NCI-H2196 (cell line): ENCODE data around the gene ART5.

ENCODE experiments used
- DNase-seq: peaks from one replicate; lab custom pipeline; 2025; ENCODE audit not compliant: unreplicated experiment; lab: John Stamatoyannopoulos, UW

ART5 gene, protein sequence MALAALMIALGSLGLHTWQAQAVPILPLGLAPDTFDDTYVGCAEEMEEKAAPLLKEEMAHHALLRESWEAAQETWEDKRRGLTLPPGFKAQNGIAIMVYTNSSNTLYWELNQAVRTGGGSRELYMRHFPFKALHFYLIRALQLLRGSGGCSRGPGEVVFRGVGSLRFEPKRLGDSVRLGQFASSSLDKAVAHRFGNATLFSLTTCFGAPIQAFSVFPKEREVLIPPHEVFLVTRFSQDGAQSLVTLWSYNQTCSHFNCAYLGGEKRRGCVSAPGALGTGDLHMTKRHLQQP

DNA sequence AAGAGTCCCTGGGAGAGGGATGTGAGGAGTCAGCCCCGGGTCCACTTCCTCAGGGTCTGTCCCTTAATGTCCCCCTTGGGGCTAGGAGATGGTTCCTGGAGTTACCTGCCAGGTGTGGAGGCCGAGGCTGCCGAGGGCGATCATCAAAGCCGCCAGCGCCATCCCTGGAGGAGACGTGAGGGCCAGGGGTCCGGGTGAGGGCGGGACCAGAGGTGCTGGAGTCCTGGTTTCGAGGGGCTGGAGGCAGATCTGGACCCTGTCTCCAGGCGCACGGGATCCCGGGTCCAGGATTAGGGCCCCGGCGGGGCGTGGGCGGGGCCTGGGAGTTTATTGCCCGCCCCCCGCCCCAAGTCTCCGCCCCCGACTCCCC lies at the start of gene ART5:
ART5 (minus strand) TSS at position 292 of the 370 bp plus-strand sequence; CDS start at position 162, 130 bp downstream.
- DNase-seq: no peak

DNA sequence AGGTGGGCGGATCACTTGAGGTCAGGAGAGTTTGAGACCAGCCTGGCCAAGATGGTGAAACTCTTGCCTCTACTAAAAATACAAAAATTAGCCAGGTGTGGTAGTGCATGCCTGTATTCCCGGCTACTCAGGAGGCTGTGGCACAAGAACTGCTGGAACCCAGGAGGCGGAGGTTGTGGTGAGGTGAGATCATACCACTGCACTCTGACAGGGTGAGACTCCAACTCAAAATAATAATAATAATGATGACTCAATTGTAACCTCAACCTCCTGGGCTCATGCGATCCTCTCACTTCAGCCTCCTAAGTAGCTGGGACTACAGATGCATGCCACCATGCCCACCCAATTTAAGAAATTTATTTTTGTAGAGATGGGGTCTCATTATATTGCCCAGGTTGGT lies 45.0 kb upstream of the ART5 start:
- DNase-seq: no peak

DNA sequence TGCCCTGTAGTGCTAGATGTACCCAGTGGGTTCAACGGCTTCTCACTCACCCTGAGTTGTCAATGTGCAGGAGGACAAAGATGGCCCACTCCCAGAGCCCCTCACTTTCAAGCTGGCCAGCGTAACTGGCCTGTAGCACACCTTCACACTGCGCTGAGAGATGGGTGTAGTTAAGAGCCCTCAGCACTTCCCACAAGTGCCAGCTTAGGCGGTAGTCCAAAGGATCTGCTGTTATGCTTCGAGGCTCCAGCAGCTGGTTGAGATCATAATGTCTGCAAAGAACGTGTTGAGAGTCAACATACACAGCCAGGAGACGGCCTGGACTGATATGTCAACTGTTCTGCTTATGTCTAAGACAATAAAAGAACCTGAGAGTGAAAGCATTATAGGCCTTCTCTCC lies 44.1 kb upstream of the ART5 start:
- peak; percentile 25 for DNase-seq

DNA sequence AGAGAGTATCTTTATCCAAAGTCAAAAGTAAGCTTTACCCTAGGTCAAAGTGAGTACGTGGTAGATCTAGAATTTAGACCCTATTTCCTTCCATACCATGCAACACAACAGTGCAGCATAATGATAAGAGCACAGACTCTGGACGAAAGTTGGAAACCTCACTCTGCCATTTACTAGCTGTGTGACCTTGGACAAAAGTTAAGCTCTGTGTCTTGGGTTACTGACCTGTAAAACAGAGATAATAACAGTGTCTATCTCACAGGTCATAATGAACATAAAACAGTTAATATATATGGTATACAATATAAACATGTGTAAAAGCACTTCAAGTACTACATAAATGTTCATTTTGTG lies 43.0 kb upstream of the ART5 start:
- DNase-seq: no peak

DNA sequence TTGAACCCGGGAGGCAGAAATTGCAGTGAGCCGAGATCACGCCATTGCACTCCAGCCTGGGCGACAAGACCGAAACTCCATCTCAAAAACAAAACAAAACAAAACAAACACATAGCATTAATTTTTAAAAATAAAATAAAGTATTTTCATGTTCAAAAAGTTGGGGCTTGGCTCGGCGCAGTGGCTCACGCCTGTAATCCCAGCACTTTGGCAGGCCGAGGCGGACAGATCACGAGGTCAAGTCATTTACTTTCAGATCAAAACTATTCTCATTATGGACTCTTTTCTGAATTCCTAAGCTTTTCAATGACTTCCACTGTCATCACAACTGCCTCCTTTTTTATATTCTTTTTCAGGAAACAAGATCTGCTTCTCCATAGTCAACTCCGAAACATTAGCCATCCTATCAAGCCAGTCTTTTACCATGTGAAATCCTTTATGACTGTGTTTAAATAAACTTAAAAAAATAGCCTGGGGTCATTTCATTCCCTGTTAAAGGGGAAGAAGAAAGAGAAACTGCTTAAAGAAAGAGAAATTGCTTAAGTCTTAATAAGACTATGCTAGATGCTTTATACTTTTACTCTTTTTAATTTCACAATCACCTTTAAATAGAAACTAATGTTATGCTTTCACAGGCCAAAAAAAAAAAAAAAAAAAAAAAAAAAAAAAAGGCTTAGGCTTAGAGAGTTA lies 42.5 kb upstream of the ART5 start:
- no peak for DNase-seq

DNA sequence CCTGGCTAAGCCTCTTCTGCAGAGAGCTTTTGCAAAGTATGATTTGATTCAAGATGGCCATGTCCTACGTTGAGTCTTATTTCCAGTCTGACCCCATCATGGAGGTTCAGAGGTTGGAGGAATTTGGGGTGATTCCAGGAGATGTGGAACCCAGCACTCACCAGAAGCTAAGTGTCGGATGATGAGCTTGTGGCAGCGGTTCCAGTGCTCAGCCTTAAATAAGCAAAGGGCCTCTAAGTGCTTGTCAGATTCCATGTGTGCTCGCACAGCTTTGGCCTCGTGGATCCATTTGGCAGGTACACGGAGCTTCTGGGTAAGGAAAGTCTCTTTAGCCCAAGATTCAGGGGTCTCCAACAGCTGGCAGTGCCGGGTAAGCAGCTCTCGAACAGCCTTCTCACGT lies 41.2 kb upstream of the ART5 start:
- DNase-seq: no peak

DNA sequence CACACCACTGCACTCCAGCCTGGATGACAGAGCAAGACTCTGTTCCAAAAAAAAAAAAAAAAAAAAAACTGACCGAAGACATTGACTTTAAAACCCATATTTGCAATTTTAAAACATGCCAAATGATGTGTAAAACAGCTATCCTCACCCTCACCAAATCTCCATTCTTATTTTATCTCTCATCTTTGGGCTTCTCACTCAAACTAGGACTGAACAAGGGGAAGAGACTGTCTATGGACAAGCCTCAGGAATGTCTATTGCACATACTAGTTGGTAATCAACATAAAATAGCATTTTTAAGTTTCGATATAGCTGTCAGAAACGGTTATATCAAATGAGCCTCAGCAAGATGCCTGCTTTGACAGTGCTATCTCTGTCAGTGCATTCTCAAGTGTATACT lies 37.3 kb upstream of the ART5 start:
- no peak for DNase-seq

DNA sequence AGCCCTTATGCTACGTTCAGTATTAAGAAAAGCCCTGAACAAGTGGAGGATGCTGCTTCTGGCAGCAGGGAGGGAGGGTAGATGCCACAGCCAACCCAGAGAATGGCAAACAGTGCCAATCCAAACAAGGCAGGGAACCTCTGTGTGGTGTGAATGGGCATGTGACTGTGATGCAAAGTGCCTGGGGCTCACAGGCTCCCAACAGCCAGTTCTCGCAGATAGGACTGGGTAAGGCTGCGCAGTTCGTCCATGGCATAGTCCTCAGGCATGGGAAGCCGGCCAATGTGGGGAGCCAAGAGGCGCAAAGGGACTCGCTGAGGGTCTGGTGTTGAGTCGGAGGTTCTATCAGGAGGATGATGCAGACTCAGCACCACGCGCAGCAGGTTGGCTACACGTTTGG lies 34.2 kb upstream of the ART5 start:
- DNase-seq: no peak

DNA sequence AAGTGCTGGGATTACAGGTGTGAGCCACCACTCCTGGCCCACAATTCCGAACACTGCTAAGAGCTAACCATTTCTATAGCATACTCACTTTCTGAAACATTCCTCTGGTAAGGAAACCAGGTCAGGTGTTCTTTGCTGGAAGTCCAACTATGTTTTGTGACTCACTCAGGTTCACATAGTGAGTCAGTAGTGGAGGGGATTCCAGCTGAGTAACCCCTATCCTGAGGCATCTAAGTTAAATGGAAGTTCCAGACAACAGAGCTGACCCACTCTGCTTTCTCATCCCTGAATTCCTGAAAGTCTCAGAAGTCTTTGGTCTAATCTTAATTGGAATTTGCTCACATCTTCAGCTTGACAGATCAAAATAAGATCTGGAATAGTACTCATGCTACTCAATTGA lies 32.4 kb upstream of the ART5 start:
- no peak for DNase-seq

DNA sequence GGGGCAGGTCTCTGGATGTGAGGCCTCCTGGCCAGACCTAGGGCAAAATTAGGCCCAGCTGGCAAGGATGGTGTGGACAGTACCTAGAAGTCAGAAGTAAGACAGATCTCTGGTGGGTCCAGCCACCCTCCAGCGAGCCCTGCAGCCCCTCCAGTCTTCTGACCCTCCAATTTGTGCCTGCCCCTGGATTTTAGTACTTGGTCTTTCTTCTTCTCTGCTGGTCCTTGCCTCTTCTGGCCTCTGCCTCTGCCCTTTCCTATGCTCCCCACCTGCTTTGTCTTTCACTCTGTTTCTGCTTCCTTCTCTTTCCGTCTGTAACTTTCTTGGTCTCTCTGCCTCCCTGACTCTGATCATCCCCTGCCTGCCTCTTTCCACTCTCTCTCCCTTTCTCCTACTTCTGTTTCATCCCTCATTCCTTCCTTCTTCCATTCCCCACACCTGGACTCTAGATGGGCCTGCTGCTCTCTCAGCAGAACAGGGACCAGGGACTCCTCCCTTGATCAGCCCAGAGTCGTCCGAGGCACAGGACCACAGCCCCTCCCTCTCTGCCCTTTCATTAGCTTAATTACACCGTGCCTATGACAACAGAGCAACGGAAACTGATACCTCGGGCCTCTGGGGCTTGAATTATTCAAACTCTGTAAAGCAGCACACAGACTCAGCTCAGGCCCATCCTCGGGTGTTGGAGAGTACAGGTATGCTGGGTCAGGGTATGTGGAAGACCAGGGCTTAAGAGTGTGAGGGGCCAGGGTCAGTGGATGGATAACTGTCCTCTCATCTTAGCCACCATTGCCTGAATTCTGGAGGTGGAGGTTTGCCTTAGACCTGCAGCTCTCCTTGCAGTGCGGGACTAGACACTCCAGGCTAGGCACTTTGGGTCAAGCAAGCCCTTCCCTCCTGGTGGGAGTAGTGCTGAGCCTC lies 29.8 kb upstream of the ART5 start, which contains the start of gene CHRNA10:
CHRNA10 (minus strand) TSS at position 51 of the 921 bp plus-strand sequence. CDS start 72 bp downstream, outside the sequence.
- peak; percentile 10 for DNase-seq

DNA sequence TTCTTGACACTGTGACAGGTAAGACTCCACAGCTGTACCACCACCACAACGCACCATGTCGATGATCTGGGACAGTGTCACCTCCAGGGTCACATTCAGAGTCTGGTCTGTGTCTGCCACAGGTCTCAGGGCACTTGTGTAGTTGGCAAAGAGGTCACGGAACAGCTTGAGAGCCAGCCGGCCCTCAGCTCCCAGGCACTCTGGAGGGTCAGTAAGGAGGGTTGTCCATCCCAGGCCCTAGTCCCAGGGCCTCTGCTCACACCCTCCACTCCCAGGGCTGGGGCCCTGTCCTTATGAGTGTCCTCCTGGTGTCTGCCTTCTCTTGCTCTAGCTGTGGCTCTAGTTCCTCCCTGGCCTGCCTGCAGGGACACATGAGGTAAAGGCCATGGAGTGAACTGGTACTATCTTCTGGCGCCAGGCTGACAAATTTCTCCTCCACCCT lies 28.0 kb upstream of the ART5 start:
- no peak for DNase-seq

DNA sequence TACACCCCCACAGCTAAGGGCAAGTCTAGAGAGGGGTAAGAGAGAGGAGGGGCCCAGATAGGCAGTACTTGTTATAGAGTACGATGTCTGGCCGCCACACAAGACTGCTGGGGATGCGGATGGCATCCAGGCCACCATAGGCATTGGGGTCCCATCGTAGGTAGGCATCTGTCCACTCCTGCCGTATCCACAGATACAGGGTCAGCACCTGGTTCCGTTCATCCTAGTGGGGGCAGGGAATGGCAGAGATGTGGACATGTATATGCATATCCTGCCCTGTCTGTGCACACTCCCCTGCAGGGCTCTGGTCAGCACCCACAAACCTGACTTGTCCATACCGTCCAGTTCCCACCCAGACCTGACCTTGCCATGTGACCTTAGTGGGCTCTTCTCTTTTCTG lies 27.3 kb upstream of the ART5 start:
- no peak for DNase-seq

DNA sequence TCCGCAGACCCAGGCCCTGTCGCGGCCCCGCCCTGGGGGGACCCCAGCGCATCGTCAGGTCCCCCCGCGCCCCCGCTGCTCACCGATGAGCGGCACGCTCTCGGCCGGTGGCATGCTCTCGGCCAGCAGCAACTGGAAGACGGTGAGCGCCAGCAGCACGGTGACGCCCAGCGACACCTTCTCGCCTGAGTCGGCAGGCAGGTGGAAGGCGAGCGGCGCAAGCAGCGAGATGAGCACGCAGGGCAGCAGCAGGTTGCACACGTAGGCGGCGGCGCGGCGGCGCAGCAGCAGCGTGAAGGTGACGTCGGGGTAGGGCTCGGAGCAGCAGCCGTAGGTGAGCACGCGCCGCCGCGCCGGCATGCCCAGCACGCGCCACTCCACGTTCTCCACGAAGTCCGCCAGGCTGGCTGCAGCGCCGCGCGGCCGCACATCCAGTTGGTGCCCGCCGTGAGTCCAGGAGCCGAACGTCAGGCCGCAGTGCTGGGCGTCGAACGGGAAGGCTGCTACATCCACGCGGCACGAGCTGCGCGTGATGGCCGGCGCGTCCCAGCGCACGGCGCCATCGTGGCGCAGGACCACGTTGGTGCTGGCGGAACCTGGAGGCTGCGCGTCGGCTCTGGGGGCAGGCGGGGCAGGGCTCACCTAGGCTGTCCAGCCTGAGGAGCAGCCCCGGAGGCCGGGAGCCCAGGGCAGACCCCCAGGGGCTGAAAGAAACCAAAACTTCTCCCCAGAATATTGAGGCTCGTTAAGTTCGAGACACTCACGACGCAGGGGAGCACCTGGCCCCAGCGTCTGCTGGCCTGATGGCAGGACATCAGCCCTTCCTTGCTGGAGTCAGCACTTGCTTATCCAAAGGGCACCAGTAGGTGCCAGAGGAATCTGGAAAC lies 25.6 kb upstream of the ART5 start:
- no peak for DNase-seq

DNA sequence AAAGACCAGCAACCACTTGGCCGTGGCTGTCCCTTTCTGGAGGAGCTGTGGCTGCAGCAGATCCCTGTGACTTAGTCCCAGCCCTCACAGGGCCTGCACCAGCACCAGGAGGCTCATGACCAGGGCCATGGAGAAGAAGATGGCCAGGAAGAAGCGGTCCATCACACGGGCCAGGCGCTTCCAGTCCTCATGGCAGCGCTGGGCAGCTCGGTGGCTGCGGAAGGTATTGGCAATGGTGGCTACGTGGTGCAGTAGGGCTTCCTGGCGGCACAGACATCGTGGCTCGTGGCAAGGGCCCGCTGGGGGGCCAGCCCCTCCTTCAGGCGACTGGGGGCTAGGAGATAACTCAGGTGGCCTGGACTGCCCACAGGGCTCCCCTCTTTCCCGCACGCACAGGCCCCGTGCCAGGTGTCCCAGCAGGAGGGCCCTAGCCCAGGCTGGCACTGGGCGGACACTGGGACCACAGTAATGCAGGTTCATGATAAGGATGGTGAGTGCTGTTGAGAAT lies 24.3 kb upstream of the ART5 start:
- DNase-seq: no peak

DNA sequence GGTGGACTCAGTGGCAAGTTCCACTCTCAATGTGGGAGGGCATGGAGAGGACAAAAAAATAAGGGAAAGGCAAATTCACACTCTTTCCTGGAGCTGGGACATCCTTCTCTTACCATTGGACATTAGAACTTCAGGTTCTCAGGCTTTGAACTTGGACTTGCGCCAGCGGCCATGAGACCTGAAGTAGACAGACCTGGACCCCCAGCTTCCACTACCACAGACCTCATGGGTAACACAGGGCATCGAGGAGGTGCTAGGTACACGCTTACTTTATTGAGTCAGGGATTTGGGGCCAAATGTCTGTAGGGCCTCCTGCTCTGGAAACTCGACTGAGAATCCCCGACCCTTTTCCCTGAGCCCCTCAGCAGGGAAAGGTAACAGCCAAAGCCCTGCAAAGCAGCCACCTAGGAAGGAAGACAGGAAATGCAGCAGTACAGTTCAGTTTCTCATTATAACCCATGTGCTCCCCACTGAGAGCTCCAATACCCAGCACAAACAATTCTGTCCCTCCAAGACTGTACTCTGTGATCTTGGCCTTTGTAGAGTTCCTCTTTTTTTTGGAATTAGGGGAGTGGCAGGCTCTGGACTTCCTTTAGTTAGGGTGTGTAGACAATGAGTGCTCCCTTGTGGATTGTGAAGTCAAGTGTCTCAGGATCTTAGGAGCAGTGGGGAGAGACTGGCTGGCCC lies 23.7 kb upstream of the ART5 start:
- no peak for DNase-seq

DNA sequence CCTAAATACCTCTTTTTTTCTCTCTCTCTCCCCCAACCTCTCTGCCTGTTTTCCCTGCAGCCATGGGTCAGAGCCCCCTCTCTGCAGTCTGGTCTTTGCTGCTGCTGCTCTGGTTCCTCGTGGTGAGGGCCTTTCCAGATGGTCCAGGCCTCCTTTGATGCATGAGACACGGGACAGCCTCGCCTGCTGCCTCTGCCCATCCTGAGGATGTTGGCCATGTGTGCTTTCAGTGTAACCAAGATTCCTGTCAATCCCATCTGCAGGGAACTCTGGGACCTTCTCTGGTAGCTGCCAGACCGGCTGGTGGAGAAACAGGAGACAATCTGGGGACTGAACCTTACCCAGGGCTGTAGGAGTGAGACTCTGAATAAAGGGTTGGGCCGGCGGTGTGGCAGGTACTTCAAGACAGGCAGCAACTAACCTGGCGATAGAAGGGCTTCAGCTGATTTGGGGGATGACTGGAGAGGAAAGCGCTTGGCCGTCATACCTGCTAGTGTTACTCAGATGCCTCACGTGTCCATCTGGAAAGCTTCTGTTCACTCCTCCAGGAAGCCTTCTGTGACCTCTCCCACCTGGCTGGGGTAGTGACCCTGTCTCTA lies 22.3 kb upstream of the ART5 start:
- DNase-seq: no peak

DNA sequence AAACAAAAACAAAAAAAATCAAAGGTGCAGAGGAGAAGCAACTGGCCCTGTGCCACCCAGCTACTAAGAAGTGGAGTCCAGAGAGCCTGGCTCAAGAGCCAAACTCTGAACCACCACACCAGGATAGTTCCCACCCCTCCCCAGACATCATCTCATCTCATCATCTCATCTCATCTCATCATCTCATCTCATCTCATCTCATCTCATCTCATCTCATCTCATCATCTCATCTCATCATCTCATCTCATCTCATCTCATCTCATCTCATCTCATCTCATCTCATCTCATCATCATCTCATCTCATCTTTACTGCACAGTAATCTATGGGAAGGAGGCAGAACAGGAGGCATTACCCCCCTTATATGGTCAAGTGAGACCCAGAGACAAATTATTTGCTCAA lies 21.1 kb upstream of the ART5 start:
- no peak for DNase-seq

DNA sequence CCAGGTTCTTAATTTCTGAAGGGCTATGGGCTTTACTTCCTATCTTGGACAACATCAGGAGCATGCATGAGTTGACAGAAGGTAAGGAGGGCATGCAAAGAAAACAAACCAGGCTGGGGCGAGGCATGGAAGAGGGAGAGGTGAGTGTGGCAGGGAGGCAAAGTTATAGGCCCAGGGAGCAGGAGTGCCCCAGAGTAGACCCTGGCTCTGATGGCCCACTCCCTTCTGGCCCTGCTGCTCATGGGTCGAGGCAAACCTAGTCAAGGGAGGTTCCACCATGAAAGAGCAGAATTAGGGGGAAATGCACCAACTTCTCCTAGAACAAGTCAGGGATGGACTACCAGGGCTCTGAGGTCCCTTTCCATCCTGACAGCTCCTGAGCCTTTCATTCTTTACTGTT lies 19.2 kb upstream of the ART5 start:
- no peak for DNase-seq
